Naive thymus-derived CD8-positive, alpha-beta T cell (primary cell): ENCODE results near the gene COQ4. TPM values are rescaled to one million over a fixed set of nuclear protein-coding genes. Genes with fewer than 3 reads are reported as not detected.
A peak's percentile ranks its signal among the peaks of the same experiment; 100 is the strongest.

ENCODE experiments used
- ATAC-seq, 2 donors: fragments of 150-1000 bp; cut with Tn5 transposase in 1 of 2; sonication (Bioruptor Pico), chemical (Tn5 transposase) in 1 of 2; 1 replicate in 1 of 2; 2 replicates in 1 of 2; pipeline ENCODE4 v1.10.0; 2021; ENCODE audit warnings: mild to moderate bottlenecking in 2 of 2, moderate library complexity in 2 of 2
- POLR2A ChIA-PET: fragments of 350-600 bp; sonication (Branson Sonifier 250); formaldehyde crosslinking; loops from one replicate; lab custom pipeline; 2021; ENCODE audit warnings: antibody characterized with exemption; lab: Charles Lee
- DNase-seq, 10 donors: peaks; one replicate each; pipeline versions ENCODE4 v3.0.0 to v3.0.0-alpha.2; 2020 to 2022
- H3K27ac Mint-ChIP-seq, 10 donors: one replicate each; pipeline ENCODE4 v1.8.0; 2020 to 2022; ENCODE audit warnings: mild to moderate bottlenecking in 10 of 10, mixed read lengths in 10 of 10, moderate library complexity in 4 of 10, inconsistent platforms in 1 of 10
- H3K27me3 Mint-ChIP-seq, 5 donors: one replicate each; pipeline ENCODE4 v1.8.0; 2021 to 2022; ENCODE audit warnings: mixed read lengths in 5 of 5
- H3K36me3 Mint-ChIP-seq, 3 donors: one replicate each; pipeline ENCODE4 v1.8.0; 2020 to 2022; ENCODE audit warnings: mixed read lengths in 3 of 3, mild to moderate bottlenecking in 2 of 3, inconsistent platforms in 1 of 3
- H3K4me1 Mint-ChIP-seq, 4 donors: one replicate each; pipeline ENCODE4 v1.8.0; 2021 to 2022; ENCODE audit warnings: mixed read lengths in 4 of 4
- H3K4me3 Mint-ChIP-seq, 10 donors: one replicate each; pipeline ENCODE4 v1.8.0; 2020 to 2022; ENCODE audit warnings: mild to moderate bottlenecking in 10 of 10, mixed read lengths in 10 of 10, moderate library complexity in 6 of 10, inconsistent platforms in 1 of 10
- H3K9me3 Mint-ChIP-seq, 9 donors: one replicate each; pipeline ENCODE4 v1.8.0; 2020 to 2022; ENCODE audit warnings: mixed read lengths in 9 of 9, mild to moderate bottlenecking in 3 of 9, inconsistent platforms in 1 of 9, moderate library complexity in 1 of 9
- polyA plus RNA-seq, 3 donors: library from polyadenylated mRNA; unstranded; fragments of 300-500 nt; fragmentation: Illumina TruSeq; gene quantifications; one replicate each; pipeline ENCODE4 v1.2.3, GENCODE V29; 2021
- total RNA-seq, 8 experiments: library from RNA in 2 of 8; stranded (reverse) in 2 of 8; gene quantifications; one replicate each; pipeline ENCODE4 v1.2.3 and lab custom pipeline; 2021 to 2026

COQ4 gene
- total and polyA plus RNA-seq, 5 experiments from 2014 or later: 26.4 to 46.5 (median 43.4) TPM

DNA sequence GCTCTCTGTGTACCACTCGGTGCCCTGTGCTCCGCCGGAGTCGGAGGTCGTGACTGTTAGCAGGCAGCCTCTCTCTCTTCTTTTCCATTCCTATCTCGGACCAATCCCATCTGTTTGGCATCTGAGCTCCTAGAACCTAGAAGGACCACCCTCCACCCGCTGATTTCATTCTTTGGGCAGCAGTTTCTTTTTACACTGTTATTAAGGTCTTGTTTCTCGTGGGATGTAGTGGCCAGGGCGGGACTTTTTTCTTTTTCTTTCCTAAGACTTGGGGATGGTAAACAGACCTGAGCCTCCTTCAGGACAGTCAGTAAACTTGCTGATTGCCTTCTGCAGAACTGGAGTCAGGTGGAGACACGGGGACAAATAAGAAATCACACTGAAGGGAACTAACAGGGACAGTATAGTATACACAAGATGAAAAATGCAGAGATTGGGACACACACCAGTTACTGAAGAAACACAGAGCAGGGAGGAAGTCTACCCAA, 49.0 kb downstream of the COQ4 start:
- peaks cover 0 to 24% (median 3%) of the 10 kb centered on the region in 3 donors for H3K36me3 Mint-ChIP-seq
- DNase-seq: no peak
- peaks cover 19 to 43% (median 36%) of the 10 kb centered on the region in 4 donors for H3K4me1 Mint-ChIP-seq
- POLR2A ChIA-PET: interaction anchor here (0.5 to 2.2 kb wide), 18 partner anchors 8 to 457 kb away, joined by 3 to 20 read pairs (median 3); partner anchors contain the start of genes ENDOG, GOLGA2, ODF2 and SWI5
- H3K27me3 Mint-ChIP-seq: peaks cover 0 to 5% (median 0%) of the 10 kb centered on the region in 5 donors
- no peak for ATAC-seq
- peak overlapping the region; percentile 95 to 99 (median 98) for H3K27ac Mint-ChIP-seq
- peak overlapping the region; percentile 89 to 99 (median 97) for H3K4me3 Mint-ChIP-seq
- no peaks in the 10 kb centered on the region for H3K9me3 Mint-ChIP-seq

DNA sequence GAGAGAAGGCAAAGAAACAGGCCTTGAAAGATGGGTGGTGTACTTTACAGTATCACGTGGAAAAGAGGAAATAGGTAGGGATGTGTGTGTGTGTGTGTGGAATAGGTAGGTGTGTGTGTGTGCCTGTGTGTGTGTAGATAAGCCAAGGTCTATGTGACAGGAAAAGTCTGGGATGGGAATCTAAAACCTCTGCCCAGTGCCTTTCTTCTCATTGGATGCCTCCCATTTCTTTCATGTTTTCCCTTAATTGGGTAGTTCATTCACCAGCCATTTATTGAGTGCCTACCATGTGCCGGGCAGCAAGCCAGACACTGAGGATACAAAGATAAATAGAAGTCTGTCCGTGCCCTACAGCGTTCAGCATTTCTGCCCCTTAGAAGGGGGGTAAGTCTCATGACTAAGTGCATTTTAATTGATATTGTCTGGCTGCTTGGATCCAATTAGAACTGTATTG, 49.6 kb downstream of the COQ4 start:
- no peak for DNase-seq
- H3K4me3 Mint-ChIP-seq: peak overlapping the region; percentile 89 to 99 (median 97)
- POLR2A ChIA-PET: interaction anchor here (0.8 to 2.2 kb wide), 7 partner anchors 7 to 133 kb away, joined by 3 to 20 read pairs (median 3); partner anchors contain the start of genes GOLGA2, ODF2 and SWI5

DNA sequence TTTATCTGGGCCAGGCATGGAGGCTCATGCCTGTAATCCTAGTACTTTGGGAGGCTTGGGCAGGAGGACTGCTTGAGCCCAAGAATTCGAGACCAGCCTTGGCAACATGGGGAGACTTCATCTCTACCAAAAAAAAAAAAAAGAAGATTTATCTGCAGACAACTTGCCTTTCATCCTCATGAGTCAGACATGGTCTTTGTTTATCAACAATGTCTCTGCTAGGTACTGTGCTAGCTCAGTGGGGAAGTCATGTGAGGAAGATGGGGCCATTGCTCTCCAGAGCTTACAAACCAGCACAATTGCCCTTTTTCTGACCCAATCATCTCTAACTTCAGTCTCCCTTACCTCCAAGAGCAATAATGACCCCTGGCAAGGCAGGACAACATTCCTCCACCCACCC, 50.1 kb downstream of the COQ4 start:
- Mint-ChIP-seq H3K27ac (peak overlapping the region in 8 of 10 donors; percentile 9 to 99 (median 97)), H3K36me3 (peaks cover 0 to 29% (median 3%) of the 10 kb centered on the region in 3 donors), H3K27me3 (no peaks in the 10 kb centered on the region), H3K4me1 (peaks cover 19 to 43% (median 36%) of the 10 kb centered on the region in 4 donors), H3K4me3 (peak overlapping the region; percentile 89 to 99 (median 97)), H3K9me3 (no peaks in the 10 kb centered on the region)
- DNase-seq (no peak), ATAC-seq (no peak)
- POLR2A ChIA-PET: interaction anchor here (1.8 kb wide), 1 partner anchor 11 kb away, joined by 5 read pairs; no protein-coding TSS in a partner anchor

More for the DNA sequence above, 49.6 kb downstream of the COQ4 start:
- H3K27me3 Mint-ChIP-seq: peaks cover 0 to under 1% (median 0%) of the 10 kb centered on the region in 5 donors
- peaks cover 19 to 43% (median 36%) of the 10 kb centered on the region in 4 donors for H3K4me1 Mint-ChIP-seq
- ATAC-seq: no peak
- H3K36me3 Mint-ChIP-seq: peaks cover 0 to 28% (median 3%) of the 10 kb centered on the region in 3 donors
- peak overlapping the region; percentile 95 to 99 (median 98) for H3K27ac Mint-ChIP-seq
- H3K9me3 Mint-ChIP-seq: no peaks in the 10 kb centered on the region

DNA sequence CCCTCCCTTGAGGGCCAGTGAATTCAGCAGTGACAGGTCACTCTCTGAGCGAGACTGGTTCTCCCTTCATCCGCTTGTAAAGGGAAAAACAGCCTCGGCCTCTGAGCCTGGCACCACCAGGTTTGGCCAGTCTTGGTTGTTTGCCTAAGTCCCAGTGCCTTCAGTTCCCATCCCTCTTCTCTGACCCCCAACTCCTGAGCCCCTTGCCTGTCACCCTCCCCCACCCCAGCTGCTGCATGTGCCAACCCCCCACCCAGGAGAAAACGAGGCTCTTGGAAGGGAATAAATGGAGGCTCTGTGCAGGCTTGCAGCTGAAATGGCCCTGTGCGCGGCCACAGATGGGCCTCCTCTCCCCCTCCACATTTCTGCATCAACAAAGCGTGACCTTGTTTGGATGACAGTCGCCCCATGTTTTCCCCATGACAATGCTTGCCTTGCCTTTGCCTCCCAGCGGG, 51.6 kb downstream of the COQ4 start:
- ATAC-seq (no peak), DNase-seq (no peak)
- POLR2A ChIA-PET: no interaction called here
- H3K9me3 Mint-ChIP-seq: no peaks in the 10 kb centered on the region
- no peak overlapping the region for H3K27ac Mint-ChIP-seq
- no peaks in the 10 kb centered on the region for H3K27me3 Mint-ChIP-seq
- peaks cover 0 to 41% (median 9%) of the 10 kb centered on the region in 3 donors for H3K36me3 Mint-ChIP-seq
- H3K4me1 Mint-ChIP-seq: peaks cover 19 to 48% (median 36%) of the 10 kb centered on the region in 4 donors
- peak overlapping the region in 1 of 10 donors; percentile 14 for H3K4me3 Mint-ChIP-seq

DNA sequence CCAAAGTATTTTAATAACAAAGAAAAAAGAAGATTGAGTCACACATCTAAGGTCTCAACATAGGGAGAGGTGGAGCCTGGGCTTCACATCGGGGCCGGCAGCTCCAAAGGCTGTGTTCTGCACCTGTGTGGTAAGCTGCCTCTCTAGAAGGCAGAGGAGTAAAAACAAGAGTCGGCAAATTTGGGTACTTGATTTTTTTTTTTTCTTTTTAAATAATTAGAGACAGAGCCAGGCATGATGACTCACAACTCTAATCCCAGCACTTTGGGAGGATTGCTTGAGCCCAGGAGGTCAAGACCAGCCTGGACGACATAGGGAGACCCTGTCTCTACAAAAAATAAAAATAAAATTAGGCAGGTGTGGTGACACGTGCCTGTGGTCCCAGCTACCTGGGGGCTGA, 53.2 kb downstream of the COQ4 start:
- DNase-seq (no peak), ATAC-seq (no peak)
- no peak overlapping the region for H3K27ac Mint-ChIP-seq
- no peaks in the 10 kb centered on the region for H3K9me3 Mint-ChIP-seq
- peaks cover 0 to 53% (median 9%) of the 10 kb centered on the region in 3 donors for H3K36me3 Mint-ChIP-seq
- POLR2A ChIA-PET: no interaction called here
- peaks cover 13 to 39% (median 27%) of the 10 kb centered on the region in 4 donors for H3K4me1 Mint-ChIP-seq
- H3K27me3 Mint-ChIP-seq: no peaks in the 10 kb centered on the region
- H3K4me3 Mint-ChIP-seq: no peak overlapping the region

DNA sequence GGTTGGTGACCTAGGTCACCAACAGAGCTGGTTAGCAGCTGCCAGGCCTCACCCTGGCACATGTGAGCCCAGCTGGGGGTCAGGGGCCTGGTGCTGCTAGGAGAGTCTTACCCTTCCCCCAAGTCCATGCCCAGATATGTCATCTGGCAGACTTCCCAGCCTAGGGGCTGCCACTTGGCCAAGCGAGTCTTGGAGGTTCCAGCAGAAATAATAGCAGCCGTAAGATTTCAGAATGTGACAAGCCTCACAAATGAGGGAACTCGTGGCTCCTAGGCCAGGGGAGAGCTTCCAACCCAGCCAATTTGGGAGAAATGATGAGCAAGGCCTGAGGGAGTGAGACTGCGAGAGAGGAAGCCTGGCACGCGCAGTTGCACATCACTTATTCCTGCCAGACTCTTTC, 59.6 kb downstream of the COQ4 start:
- POLR2A ChIA-PET: no interaction called here
- Mint-ChIP-seq H3K9me3 (no peaks in the 10 kb centered on the region), H3K4me3 (no peak overlapping the region), H3K4me1 (peaks cover 0 to 8% (median 4%) of the 10 kb centered on the region in 4 donors), H3K36me3 (peaks cover 0 to 58% (median 16%) of the 10 kb centered on the region in 3 donors), H3K27ac (no peak overlapping the region), H3K27me3 (no peaks in the 10 kb centered on the region)
- ATAC-seq: no peak
- no peak for DNase-seq

DNA sequence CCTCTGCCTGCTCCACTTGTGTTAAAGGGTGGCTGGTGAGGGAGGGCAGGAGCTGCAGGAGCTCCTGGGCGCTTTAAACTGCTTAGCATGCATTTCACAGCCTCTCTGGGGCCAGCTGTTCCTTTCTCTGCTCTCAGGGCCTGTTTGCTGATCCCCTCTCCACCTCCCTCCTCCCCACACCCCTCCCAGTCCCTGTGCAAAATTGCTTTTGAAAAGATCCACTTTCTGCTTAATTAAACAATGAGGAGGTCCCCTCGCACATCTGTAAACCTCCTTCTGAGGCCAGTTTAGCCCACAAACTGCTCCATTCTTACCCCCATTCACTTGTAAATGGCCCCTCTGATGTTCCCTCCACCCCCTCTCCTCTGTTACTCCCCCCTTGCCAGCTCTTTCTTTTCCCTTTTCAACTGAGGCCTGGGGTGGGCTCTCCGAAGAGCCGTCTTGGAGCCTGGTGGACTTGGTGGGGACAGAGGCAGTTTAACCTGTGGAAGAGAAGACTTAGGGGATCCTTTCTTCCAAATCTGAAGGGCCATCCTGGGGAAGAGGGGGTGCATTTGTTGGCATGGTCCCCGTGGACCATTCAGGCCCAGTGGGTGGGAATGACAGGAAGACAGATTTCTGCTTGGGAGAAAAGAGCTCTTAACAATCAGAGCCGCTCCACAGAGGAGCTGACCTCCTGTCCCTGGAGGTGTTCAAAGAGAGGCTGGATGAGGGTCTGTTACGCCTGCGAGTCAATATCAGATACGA, 60.5 kb downstream of the COQ4 start:
- no peaks in the 10 kb centered on the region for H3K27me3 Mint-ChIP-seq
- no peak for ATAC-seq
- H3K27ac Mint-ChIP-seq: no peak overlapping the region
- H3K36me3 Mint-ChIP-seq: peaks cover 0 to 62% (median 20%) of the 10 kb centered on the region in 3 donors
- peaks cover 0 to 8% (median 3%) of the 10 kb centered on the region in 4 donors for H3K4me1 Mint-ChIP-seq
- no peak for DNase-seq
- POLR2A ChIA-PET: interaction anchor here (1.8 kb wide), 1 partner anchor 11 kb away, joined by 5 read pairs; the partner anchor contains the start of gene URM1
- H3K4me3 Mint-ChIP-seq: no peak overlapping the region
- H3K9me3 Mint-ChIP-seq: no peaks in the 10 kb centered on the region

Other genes with a start within 250 kb of the COQ4 start
- gene PTGES2, start 195.1 kb upstream of the COQ4 start, total RNA-seq: 10 to 100 TPM; 69.2 to 75.6 TPM
- 10 to 100 TPM; 28.9 to 49.8 (median 33.3) TPM for gene PTGES2, start 195.1 kb upstream of the COQ4 start, polyA plus RNA-seq
- gene LCN2, start 173.4 kb upstream of the COQ4 start, total RNA-seq: not detected
- not detected for gene LCN2, start 173.4 kb upstream of the COQ4 start, polyA plus RNA-seq
- 10 to 100 TPM; 47.7 to 48.2 TPM for gene BBLN, start 162.6 kb upstream of the COQ4 start, total RNA-seq
- gene BBLN, start 162.6 kb upstream of the COQ4 start, polyA plus RNA-seq: 100 to 1,000 TPM; 116 to 122 (median 121) TPM
- gene CIZ1, start 131.3 kb upstream of the COQ4 start, total RNA-seq: 100 to 1,000 TPM; 134 to 141 TPM
- 10 to 100 TPM in 2 of 3 donors, 1 to 10 TPM in 1; 7.4 to 39.2 (median 13.2) TPM for gene CIZ1, start 131.3 kb upstream of the COQ4 start, polyA plus RNA-seq
- gene DNM1, start 119.5 kb upstream of the COQ4 start, total RNA-seq: 1 to 10 TPM; 1.1 to 1.5 TPM
- under 1 TPM in 2 of 3 donors, not detected in 1; 0.08 to 0.28 TPM for gene DNM1, start 119.5 kb upstream of the COQ4 start, polyA plus RNA-seq
- 10 to 100 TPM; 57.4 to 64.7 TPM for gene GOLGA2, start 46.8 kb upstream of the COQ4 start, total RNA-seq
- gene GOLGA2, start 46.8 kb upstream of the COQ4 start, polyA plus RNA-seq: 1 to 10 TPM; 4.7 to 7.4 (median 6.2) TPM
- 10 to 100 TPM; 11.7 to 12.1 TPM for gene SWI5, start 46.6 kb upstream of the COQ4 start, total RNA-seq
- gene SWI5, start 46.6 kb upstream of the COQ4 start, polyA plus RNA-seq: 10 to 100 TPM; 33.5 to 46.8 (median 34.3) TPM
- 10 to 100 TPM; 20.7 to 25.4 TPM for gene TRUB2, start 392 bp upstream of the COQ4 start, total RNA-seq
- 10 to 100 TPM; 24.7 to 30.0 (median 28.9) TPM for gene TRUB2, start 392 bp upstream of the COQ4 start, polyA plus RNA-seq
- 10 to 100 TPM; 13.1 to 13.5 TPM for gene SLC27A4, start 17.7 kb downstream of the COQ4 start, total RNA-seq
- 1 to 10 TPM; 5.0 to 7.0 (median 6.3) TPM for gene SLC27A4, start 17.7 kb downstream of the COQ4 start, polyA plus RNA-seq
- gene URM1, start 48.5 kb downstream of the COQ4 start, total RNA-seq: 10 to 100 TPM; 44.5 to 47.5 TPM
- gene URM1, start 48.5 kb downstream of the COQ4 start, polyA plus RNA-seq: 10 to 100 TPM; 49.3 to 66.4 (median 61.0) TPM
- gene CERCAM, start 98.0 kb downstream of the COQ4 start, total RNA-seq: 1 to 10 TPM; 1.3 to 1.7 TPM
- gene CERCAM, start 98.0 kb downstream of the COQ4 start, polyA plus RNA-seq: under 1 TPM; 0.14 to 0.90 (median 0.51) TPM
- 10 to 100 TPM; 34.8 to 36.6 TPM for gene ODF2, start 133.2 kb downstream of the COQ4 start, total RNA-seq
- 10 to 100 TPM; 15.6 to 32.8 (median 20.6) TPM for gene ODF2, start 133.2 kb downstream of the COQ4 start, polyA plus RNA-seq
- gene GLE1, start 181.9 kb downstream of the COQ4 start, total RNA-seq: 10 to 100 TPM; 26.4 to 30.7 TPM
- gene GLE1, start 181.9 kb downstream of the COQ4 start, polyA plus RNA-seq: 10 to 100 TPM; 17.4 to 27.9 (median 24.9) TPM
- 100 to 1,000 TPM; 395 to 402 TPM for gene SPTAN1, start 229.7 kb downstream of the COQ4 start, total RNA-seq
- gene SPTAN1, start 229.7 kb downstream of the COQ4 start, polyA plus RNA-seq: 100 to 1,000 TPM in 1 of 3 donors, 10 to 100 TPM in 2; 38.2 to 117 (median 57.5) TPM